Muscle layer of duodenum (tissue), 2 donors: ENCODE data around the gene DST.
A peak's percentile ranks its signal among the peaks of the same experiment; 100 is the strongest.

Source experiments
- H3K27ac ChIP-seq: one replicate; pipeline ENCODE4 v1.7.0; 2013; ENCODE audit warnings: mild to moderate bottlenecking, low read length
- H3K27me3 ChIP-seq: one replicate; pipeline ENCODE4 v1.7.0; 2013; ENCODE audit warnings: low read depth, mild to moderate bottlenecking, control low read depth, low read length
- H3K36me3 ChIP-seq, 2 donors: one replicate each; pipeline ENCODE4 v1.7.0; 2013; ENCODE audit warnings: low read length in 2 of 2, control low read depth in 1 of 2, mild to moderate bottlenecking in 1 of 2; ENCODE audit not compliant: insufficient read depth in 2 of 2, control insufficient read depth in 1 of 2
- H3K4me1 ChIP-seq, 2 donors: one replicate each; pipeline ENCODE4 v1.7.0; 2013; ENCODE audit warnings: low read length in 2 of 2, mild to moderate bottlenecking in 2 of 2, control low read depth in 1 of 2, moderate library complexity in 1 of 2; ENCODE audit not compliant: insufficient read depth in 2 of 2, control insufficient read depth in 1 of 2
- H3K4me3 ChIP-seq, 2 donors: one replicate each; pipeline ENCODE4 v1.7.0; 2013; ENCODE audit warnings: low read length in 2 of 2, low read depth in 1 of 2, mild to moderate bottlenecking in 1 of 2
- H3K9me3 ChIP-seq, 2 donors: one replicate each; pipeline ENCODE4 v1.7.0; 2013; ENCODE audit warnings: low read length in 2 of 2, control low read depth in 1 of 2, mild to moderate bottlenecking in 1 of 2; ENCODE audit not compliant: control insufficient read depth in 1 of 2
- donor health status: healthy.

DST gene

DNA sequence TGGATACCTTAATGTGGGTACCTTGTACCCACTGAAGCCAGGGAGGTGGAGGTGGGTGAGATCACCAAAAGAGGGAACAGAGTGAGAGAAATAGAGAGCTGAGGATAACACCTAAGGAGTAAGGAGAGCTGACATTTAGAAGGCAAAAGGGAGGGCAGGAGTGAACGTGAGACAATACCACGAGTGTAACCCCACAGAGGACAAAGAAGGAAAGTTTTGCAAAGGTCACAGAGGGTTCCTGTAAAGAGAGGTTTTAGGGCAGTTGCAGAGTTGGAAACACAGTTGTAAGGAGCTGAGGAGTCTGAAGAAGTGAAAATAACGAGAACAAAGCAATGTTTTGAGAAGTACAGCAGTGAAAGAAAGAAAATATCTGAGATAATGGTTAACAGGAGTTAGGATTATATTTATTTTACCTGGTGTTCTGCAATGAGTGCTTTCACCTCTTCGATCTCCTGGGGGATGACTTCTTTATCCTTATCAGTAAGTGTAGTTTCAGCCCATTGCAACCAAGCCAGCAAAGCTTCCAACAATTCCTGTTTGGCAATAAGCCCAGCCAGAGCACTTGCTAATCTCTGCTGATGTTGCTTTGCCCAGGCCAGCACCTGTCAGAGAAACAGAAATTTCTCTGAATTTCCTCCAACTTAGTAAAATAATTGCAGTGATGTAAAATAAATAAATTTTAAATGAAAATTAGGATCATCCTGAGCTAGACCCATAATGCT lies 166.8 kb downstream of the DST start:
- H3K4me1 ChIP-seq, result peaks cover 0 to 13% of the 10 kb centered on the region in 2 donors
- H3K4me3 ChIP-seq, result no peak overlapping the region
- no peaks in the 10 kb centered on the region for H3K27me3 ChIP-seq
- H3K27ac ChIP-seq, result no peak overlapping the region
- H3K36me3 ChIP-seq, result peaks cover 53 to 60% of the 10 kb centered on the region in 2 donors
- H3K9me3 ChIP-seq, result no peaks in the 10 kb centered on the region

DNA sequence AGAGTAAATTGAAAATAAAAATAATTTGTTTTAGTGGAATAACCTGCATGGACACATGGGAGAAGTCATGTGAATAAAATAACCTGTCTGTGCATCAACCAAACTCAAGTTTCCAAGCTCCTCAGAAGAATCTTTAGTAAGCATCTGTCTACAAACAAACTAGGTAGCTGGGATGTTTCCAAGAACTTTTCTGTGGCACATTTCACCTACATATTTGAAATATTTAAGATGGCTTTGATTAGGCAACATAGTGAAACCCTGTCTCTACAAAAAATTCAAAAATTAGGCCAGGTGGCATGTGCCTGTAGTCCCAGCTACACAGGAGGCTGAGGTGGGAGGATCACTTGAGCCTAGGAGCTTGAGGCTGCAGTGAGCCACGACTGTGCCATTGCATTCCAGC lies 168.2 kb downstream of the DST start:
- Histone ChIP-seq H3K4me3 (no peak overlapping the region), H3K9me3 (no peaks in the 10 kb centered on the region), H3K4me1 (peaks cover 0 to 12% of the 10 kb centered on the region in 2 donors), H3K27me3 (no peaks in the 10 kb centered on the region), H3K27ac (no peak overlapping the region), H3K36me3 (peaks cover 62 to 63% of the 10 kb centered on the region in 2 donors)

DNA sequence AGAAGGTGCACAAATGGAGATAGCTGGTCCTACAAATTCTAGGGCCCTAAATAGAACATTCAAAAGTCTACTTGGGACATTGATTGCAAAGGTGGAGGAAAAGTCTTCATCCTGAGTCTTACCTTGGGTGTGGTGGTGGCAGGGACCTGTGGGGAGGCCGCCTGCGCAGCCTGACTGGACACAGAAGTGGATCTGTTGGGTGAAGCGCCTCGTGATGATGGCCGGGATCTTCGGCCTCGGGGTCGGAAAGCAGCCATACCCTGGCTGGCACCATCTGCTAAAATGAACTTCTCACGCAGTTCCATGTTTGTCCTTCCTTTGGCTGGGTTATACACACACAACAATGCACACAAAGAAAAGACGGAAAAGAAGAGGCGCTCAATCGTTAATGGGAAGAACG lies 179.2 kb downstream of the DST start:
- H3K27ac ChIP-seq, result no peak overlapping the region
- H3K36me3 ChIP-seq, result peaks cover 54 to 61% of the 10 kb centered on the region in 2 donors
- no peaks in the 10 kb centered on the region for H3K27me3 ChIP-seq
- no peaks in the 10 kb centered on the region for H3K4me1 ChIP-seq
- H3K9me3 ChIP-seq, result no peaks in the 10 kb centered on the region
- H3K4me3 ChIP-seq, result no peak overlapping the region

DNA sequence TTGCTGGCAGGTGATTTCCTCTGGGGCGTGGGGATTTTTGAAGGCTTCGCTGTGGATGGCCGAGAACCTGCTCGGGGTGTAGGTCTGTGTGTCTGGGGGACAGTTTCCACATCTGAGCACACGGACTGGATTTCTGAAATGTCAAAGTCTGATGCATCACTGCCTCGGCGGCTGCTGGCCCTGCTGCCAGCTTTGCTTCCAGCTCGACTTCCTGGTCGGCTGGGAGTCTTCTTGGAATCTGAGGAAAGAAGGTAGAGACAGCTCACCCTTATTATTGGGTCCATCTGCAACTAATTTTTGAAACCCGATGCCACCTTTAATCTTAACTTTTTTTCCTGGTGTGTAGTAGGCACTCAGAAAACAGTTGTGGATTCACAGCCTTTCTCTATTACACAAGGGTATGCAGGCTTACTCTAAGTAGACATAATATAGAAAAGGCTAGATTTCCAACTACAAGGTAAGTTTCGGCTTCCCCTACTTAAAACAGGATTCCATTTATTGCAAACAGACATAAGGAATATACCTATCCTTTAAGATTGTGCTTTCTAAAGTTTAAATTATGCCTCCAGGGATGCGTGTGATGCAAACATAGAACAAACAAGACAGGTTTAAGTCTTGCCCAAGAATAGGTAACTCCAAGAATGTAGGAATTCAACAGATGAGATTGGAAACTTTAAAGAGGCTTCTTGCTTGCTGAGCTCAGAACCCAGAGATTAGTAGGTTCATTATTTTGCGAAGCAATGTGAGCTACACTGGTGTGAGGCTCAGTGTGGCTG lies 183.5 kb downstream of the DST start:
- peaks cover 52 to 61% of the 10 kb centered on the region in 2 donors for H3K36me3 ChIP-seq
- no peaks in the 10 kb centered on the region for H3K9me3 ChIP-seq
- no peak overlapping the region for H3K27ac ChIP-seq
- no peaks in the 10 kb centered on the region for H3K4me1 ChIP-seq
- H3K4me3 ChIP-seq, result no peak overlapping the region
- no peaks in the 10 kb centered on the region for H3K27me3 ChIP-seq

DNA sequence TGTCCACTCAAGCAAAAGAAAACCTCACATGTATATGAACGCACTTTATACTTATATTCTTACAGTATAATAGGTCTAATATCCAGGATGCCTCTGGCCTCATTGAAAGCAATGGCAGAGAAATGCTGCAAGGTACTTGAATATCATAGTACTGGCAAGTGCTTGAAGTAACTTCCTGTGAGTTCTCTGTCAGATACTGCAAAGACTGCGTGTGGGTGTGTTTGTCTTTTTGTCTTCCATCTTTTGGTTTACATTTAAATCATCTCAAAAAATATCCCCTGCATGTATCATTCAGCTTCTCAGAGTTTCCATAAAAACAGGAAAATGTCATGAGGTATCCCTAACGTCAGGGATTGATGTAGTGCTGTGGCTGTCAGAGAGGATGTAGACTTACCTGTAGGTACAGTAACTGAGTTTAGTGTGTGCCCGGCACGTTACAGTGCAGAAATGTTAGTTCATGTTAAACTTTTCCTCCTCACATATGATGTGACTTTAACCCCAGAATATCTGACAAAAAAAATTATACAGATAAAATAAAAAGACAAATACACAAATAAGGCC lies 184.3 kb downstream of the DST start:
- H3K27ac ChIP-seq, result no peak overlapping the region
- no peaks in the 10 kb centered on the region for H3K4me1 ChIP-seq
- no peaks in the 10 kb centered on the region for H3K9me3 ChIP-seq
- H3K36me3 ChIP-seq, result peaks cover 45 to 60% of the 10 kb centered on the region in 2 donors
- H3K27me3 ChIP-seq, result no peaks in the 10 kb centered on the region
- no peak overlapping the region for H3K4me3 ChIP-seq

DNA sequence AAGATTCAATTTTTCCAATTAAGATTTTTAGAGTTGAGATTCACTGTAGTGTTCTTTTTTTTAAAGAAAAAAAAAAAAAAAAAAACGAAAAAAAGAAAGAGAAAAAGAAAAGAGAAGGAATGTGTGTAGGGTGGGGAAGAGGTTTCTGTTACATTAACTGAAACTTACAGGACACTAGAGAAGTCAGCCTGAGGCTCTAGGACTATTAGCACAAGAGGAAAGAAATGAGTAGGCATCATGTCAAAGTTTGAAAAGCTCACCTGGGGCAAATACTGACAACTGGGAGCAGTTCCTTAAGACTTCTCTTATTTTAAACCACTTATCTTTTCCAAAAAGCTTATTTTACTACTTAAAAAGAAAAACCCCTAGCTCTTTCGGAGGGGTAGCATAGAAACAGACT lies 185.9 kb downstream of the DST start:
- Histone ChIP-seq H3K4me3 (no peak overlapping the region), H3K4me1 (no peaks in the 10 kb centered on the region), H3K27me3 (no peaks in the 10 kb centered on the region), H3K36me3 (peaks cover 29 to 48% of the 10 kb centered on the region in 2 donors), H3K27ac (no peak overlapping the region), H3K9me3 (no peaks in the 10 kb centered on the region)

DNA sequence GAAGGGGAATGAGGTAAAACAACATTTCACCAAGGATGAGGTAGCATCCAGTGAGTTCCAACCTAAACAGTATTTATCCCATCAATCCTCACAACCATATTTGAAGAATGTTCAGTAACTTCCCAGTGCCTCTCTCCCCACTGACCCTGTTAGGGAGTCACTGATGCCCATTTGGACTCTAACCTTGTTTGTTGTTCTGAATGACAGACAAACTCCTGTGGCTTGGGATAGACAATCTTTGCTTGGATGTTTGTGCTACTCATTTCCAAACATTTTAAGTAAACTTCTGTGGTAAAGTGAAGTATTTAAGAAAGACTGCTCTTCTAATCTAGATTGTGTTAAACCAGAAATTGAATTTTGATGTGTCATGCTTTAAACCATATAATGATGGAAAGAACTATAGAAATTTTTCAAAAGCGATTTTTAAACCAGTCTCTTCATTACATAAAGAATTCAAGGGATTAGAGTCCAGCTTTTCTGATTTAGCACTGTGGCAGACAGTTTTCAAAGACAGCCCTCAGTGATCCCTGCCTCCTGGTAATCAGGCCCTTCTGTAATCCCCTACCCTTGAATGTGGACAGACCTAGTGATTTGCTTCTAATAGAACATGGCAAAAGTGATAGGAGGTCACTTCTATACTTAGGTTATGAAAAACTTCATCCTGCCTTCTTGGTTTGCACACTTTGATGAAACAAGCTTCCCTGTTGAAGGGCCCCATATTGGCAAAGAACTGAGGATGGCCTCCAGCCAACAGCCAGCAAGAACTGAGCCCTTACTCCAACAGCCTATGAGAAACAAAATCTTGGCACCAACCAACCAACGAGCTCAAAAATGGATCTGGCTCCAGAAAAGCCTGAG lies 191.6 kb downstream of the DST start:
- H3K4me1 ChIP-seq, result peaks cover 0 to 10% of the 10 kb centered on the region in 2 donors
- H3K27ac ChIP-seq, result no peak overlapping the region
- H3K4me3 ChIP-seq, result no peak overlapping the region
- peaks cover 0 to 5% of the 10 kb centered on the region in 2 donors for H3K36me3 ChIP-seq
- no peaks in the 10 kb centered on the region for H3K9me3 ChIP-seq
- H3K27me3 ChIP-seq, result no peaks in the 10 kb centered on the region

DNA sequence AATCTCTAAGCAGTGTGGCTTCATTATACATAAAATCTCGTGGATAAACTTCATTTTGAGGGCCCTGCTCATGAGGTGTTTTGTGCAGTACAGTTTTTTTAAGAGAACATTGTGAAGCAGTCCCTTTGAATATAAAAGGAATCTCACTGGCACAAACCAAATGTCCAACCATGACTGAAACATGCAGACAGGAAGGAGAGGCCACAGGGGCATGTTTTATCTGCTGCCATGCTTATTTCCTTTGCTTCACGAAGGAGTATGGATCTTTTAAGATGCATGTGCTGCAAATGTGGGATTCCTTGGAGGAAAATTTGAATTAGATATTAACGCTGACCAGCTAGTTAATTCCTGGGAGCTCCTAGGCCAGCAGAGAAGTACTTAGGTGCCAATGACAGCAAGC lies 192.3 kb downstream of the DST start:
- H3K9me3 ChIP-seq, result no peaks in the 10 kb centered on the region
- peaks cover 0 to 4% of the 10 kb centered on the region in 2 donors for H3K36me3 ChIP-seq
- peaks cover 0 to 10% of the 10 kb centered on the region in 2 donors for H3K4me1 ChIP-seq
- H3K4me3 ChIP-seq, result no peak overlapping the region
- no peak overlapping the region for H3K27ac ChIP-seq
- no peaks in the 10 kb centered on the region for H3K27me3 ChIP-seq

DNA sequence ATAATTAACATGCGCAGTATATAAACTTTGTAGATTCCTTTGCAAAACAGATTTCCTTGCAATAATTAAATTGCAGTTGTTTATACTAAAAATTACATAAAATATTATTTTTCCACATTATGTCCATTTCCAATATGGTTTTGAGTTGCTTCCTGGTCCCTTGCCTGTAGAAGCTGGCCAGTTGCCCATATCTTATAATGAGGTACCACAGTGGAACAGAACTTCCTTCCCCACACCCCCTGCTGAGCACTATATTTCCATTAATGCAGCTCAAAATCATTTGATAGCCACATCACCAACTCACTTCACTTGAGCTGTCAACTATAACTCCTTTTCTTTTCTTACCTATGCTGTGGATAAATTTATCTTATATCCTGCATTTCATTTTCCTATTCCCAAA lies 194.6 kb downstream of the DST start:
- peaks cover 0 to 16% of the 10 kb centered on the region in 2 donors for H3K4me1 ChIP-seq

DNA sequence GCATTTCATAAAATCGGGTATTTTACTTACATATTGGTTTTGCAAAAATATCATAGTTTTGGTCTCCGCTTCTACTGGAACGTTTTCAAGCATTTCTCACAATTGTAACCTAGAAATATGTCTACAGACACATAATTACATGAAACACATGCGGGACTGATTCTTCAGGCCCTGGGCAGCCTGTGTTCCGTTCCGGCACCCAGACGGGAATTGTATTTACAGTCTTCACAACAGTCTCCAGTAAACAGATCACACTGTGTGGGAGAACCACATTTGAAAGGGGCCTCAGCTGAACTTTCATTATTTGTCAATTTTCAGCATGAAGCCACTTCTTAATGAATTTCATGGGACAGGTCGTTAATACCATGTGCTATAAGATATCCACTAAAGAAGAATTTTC lies 196.9 kb downstream of the DST start:
- Histone ChIP-seq H3K9me3 (no peaks in the 10 kb centered on the region), H3K36me3 (no peaks in the 10 kb centered on the region), H3K27me3 (no peaks in the 10 kb centered on the region), H3K4me1 (peaks cover 0 to 16% of the 10 kb centered on the region in 2 donors), H3K4me3 (no peak overlapping the region), H3K27ac (peak overlapping the region; percentile 33)

More for the DNA sequence above, 194.6 kb downstream of the DST start:
- no peak overlapping the region for H3K4me3 ChIP-seq
- no peaks in the 10 kb centered on the region for H3K36me3 ChIP-seq
- H3K27me3 ChIP-seq, result no peaks in the 10 kb centered on the region
- H3K27ac ChIP-seq, result no peak overlapping the region
- H3K9me3 ChIP-seq, result no peaks in the 10 kb centered on the region

DNA sequence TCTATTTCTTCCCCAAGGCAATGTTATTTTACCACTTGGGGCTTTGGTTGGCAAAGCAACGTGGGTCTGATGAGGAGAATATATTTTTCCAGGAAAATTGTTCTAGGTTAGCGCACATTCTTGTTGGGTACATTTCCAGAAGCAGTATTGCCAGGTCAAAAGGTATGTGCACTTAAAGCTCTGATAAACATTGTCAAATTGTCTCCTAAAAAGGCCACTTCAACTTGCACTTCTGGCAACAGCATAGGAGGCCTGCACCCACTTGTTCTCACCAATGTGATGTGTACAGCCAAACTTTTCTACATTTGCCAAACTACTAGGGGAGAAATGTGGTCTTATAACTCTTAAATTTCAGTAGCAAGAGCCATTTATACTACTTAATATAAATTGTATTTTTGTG lies 197.8 kb downstream of the DST start:
- H3K27ac ChIP-seq, result no peak overlapping the region
- peaks cover 0 to 1% of the 10 kb centered on the region in 2 donors for H3K9me3 ChIP-seq
- no peaks in the 10 kb centered on the region for H3K27me3 ChIP-seq
- H3K4me1 ChIP-seq, result peaks cover 0 to 16% of the 10 kb centered on the region in 2 donors
- H3K36me3 ChIP-seq, result no peaks in the 10 kb centered on the region
- no peak overlapping the region for H3K4me3 ChIP-seq
